Measurements from ENCODE around the gene SNX24. TPM values are rescaled to one million over a fixed set of nuclear protein-coding genes. Genes with fewer than 3 reads are reported as not detected.

Gene SNX24
- total RNA-seq, 1 donor from 2014 or later, result 13.6 TPM

- H3K4me3 Mint-ChIP-seq, result no peak overlapping the region
- H3K36me3 Mint-ChIP-seq, result no peaks in the 10 kb centered on the region
- no peak for DNase-seq (ENCODE audit: extremely low spot score, unreplicated experiment)
- no peaks in the 10 kb centered on the region for H3K9me3 Mint-ChIP-seq
- H3K27me3 Mint-ChIP-seq, result peaks cover 33% of the 10 kb centered on the region
- no peak overlapping the region for H3K27ac Mint-ChIP-seq
- TF ChIP-seq CTCF (conservative IDR thresholded peaks at IDR 0.05), result no peak
- H3K4me1 Mint-ChIP-seq (ENCODE audit: unreplicated experiment), result no peaks in the 10 kb centered on the region
Observed at GRCh38 chr5:123044926-123045617, 199.7 kb downstream of the SNX24 start.

- H3K4me1 Mint-ChIP-seq (ENCODE audit: unreplicated experiment), result no peaks in the 10 kb centered on the region
- no peaks in the 10 kb centered on the region for H3K9me3 Mint-ChIP-seq
- peaks cover 38% of the 10 kb centered on the region for H3K27me3 Mint-ChIP-seq
- no peak overlapping the region for H3K4me3 Mint-ChIP-seq
- H3K27ac Mint-ChIP-seq, result no peak overlapping the region
- no peak for DNase-seq (ENCODE audit: extremely low spot score, unreplicated experiment)
- H3K36me3 Mint-ChIP-seq, result no peaks in the 10 kb centered on the region
- TF ChIP-seq CTCF (conservative IDR thresholded peaks at IDR 0.05), result no peak
Observed at GRCh38 chr5:123046222-123046621, 200.8 kb downstream of the SNX24 start.

- Mint-ChIP-seq H3K9me3 (no peaks in the 10 kb centered on the region), H3K27ac (no peak overlapping the region), H3K4me3 (no peak overlapping the region), H3K36me3 (no peaks in the 10 kb centered on the region), H3K4me1 (ENCODE audit: unreplicated experiment) (no peaks in the 10 kb centered on the region), H3K27me3 (peaks cover 40% of the 10 kb centered on the region)
- no peak for DNase-seq (ENCODE audit: extremely low spot score, unreplicated experiment)
- TF ChIP-seq CTCF (conservative IDR thresholded peaks at IDR 0.05), result no peak
Observed at GRCh38 chr5:123047706-123048105, 202.3 kb downstream of the SNX24 start.

- Mint-ChIP-seq H3K4me3 (no peak overlapping the region), H3K9me3 (no peaks in the 10 kb centered on the region), H3K36me3 (no peaks in the 10 kb centered on the region), H3K4me1 (ENCODE audit: unreplicated experiment) (no peaks in the 10 kb centered on the region), H3K27me3 (peaks cover 26% of the 10 kb centered on the region), H3K27ac (no peak overlapping the region)
- DNase-seq (ENCODE audit: extremely low spot score, unreplicated experiment), result no peak
- no peak for TF ChIP-seq CTCF (conservative IDR thresholded peaks at IDR 0.05)
Observed at GRCh38 chr5:123051206-123051605, 205.8 kb downstream of the SNX24 start.

Other genes with a start within 250 kb of the SNX24 start
- 67.3 and 72.3 TPM in 2 replicates for gene SNX2, start 70.5 kb upstream of the SNX24 start, total RNA-seq (ENCODE audit: low replicate concordance)
- 23.4 and 57.7 TPM in 2 replicates for gene PPIC, start 191.1 kb downstream of the SNX24 start, total RNA-seq (ENCODE audit: low replicate concordance)
- 1.1 and 3.2 TPM in 2 replicates for gene PRDM6, start 243.6 kb downstream of the SNX24 start, total RNA-seq (ENCODE audit: low replicate concordance)

Measured in type B pancreatic cell (in vitro differentiated cells).